ENCODE data around the gene MX2.

MX2 gene

GRCh38 chr21:41318218-41318617, 43.6 kb upstream of the MX2 start:
- no peak overlapping the region for H3K4me3 ChIP-seq (ENCODE audit: low read depth, low read length)
- DNase-seq (ENCODE audit: low read depth, low spot score), result no peak
- in situ Hi-C loops (cut with HindIII; ENCODE audit: low sequenced_read_pairs), result no loop called here
- TF ChIP-seq CTCF (IDR thresholded peaks at IDR 0.05; ENCODE audit: low read depth, low read length), result no peak

GRCh38 chr21:41319273-41319672, 42.6 kb upstream of the MX2 start:
- DNase-seq (ENCODE audit: low read depth, low spot score), result no peak
- no peak for TF ChIP-seq CTCF (IDR thresholded peaks at IDR 0.05; ENCODE audit: low read depth, low read length)
- H3K4me3 ChIP-seq (ENCODE audit: low read depth, low read length), result no peak overlapping the region
- in situ Hi-C loops (cut with HindIII; ENCODE audit: low sequenced_read_pairs), result no loop called here

GRCh38 chr21:41321211-41321907, 40.5 kb upstream of the MX2 start:
- in situ Hi-C loops (cut with HindIII; ENCODE audit: low sequenced_read_pairs), result no loop called here
- no peak overlapping the region for H3K4me3 ChIP-seq (ENCODE audit: low read depth, low read length)
- no peak for DNase-seq (ENCODE audit: low read depth, low spot score)
- TF ChIP-seq CTCF (IDR thresholded peaks at IDR 0.05; ENCODE audit: low read depth, low read length), result no peak

GRCh38 chr21:41321908-41322495, 39.8 kb upstream of the MX2 start:
- no peak for DNase-seq (ENCODE audit: low read depth, low spot score)
- in situ Hi-C loops (cut with HindIII; ENCODE audit: low sequenced_read_pairs), result no loop called here
- no peak for TF ChIP-seq CTCF (IDR thresholded peaks at IDR 0.05; ENCODE audit: low read depth, low read length)
- H3K4me3 ChIP-seq (ENCODE audit: low read depth, low read length), result no peak overlapping the region

GRCh38 chr21:41322496-41323382, 39.1 kb upstream of the MX2 start:
- no peak for DNase-seq (ENCODE audit: low read depth, low spot score)
- TF ChIP-seq CTCF (IDR thresholded peaks at IDR 0.05; ENCODE audit: low read depth, low read length), result no peak
- H3K4me3 ChIP-seq (ENCODE audit: low read depth, low read length), result no peak overlapping the region
- in situ Hi-C loops (cut with HindIII; ENCODE audit: low sequenced_read_pairs), result no loop called here

GRCh38 chr21:41325138-41325912, 36.5 kb upstream of the MX2 start:
- in situ Hi-C loops (cut with HindIII; ENCODE audit: low sequenced_read_pairs), result no loop called here
- DNase-seq (ENCODE audit: low read depth, low spot score), result no peak
- no peak for TF ChIP-seq CTCF (IDR thresholded peaks at IDR 0.05; ENCODE audit: low read depth, low read length)
- H3K4me3 ChIP-seq (ENCODE audit: low read depth, low read length), result no peak overlapping the region

Measured in astrocyte of the spinal cord (primary cell).